ENCODE measurements around the gene FBRSL1. TPM values are rescaled to one million over a fixed set of nuclear protein-coding genes. Genes with fewer than 3 reads are reported as not detected.
"Not testable (repeated sequence)": the region's sequence is repeated elsewhere in the genome, so short reads cannot be mapped to it uniquely, and the experiment has no call there.

Gene FBRSL1
- total and polyA plus RNA-seq, 9 donors = 3.2 to 69.5 (median 32.2) TPM

GRCh38 chr12:132458846-132459641, 30.9 kb upstream of the FBRSL1 start:
- no peaks in the 10 kb centered on the region for H3K27me3 ChIP-seq
- intact Hi-C loops (cut with DNase I) = no loop called here
- no peaks in the 10 kb centered on the region for H3K9me3 ChIP-seq
- H3K36me3 ChIP-seq = no peaks in the 10 kb centered on the region
- no peak overlapping the region for H3K27ac ChIP-seq
- no peaks in the 10 kb centered on the region for H3K4me1 ChIP-seq (ENCODE audit: insufficient read depth)
- H3K4me3 ChIP-seq = no peak overlapping the region
- 34 to 46% (median 46%) methylated on average over 28 of the region's 28 CpGs for WGBS, 3 donors
- DNase-seq = peak in 1 of 5 donors; percentile 4
- TF ChIP-seq, protein P1, sequence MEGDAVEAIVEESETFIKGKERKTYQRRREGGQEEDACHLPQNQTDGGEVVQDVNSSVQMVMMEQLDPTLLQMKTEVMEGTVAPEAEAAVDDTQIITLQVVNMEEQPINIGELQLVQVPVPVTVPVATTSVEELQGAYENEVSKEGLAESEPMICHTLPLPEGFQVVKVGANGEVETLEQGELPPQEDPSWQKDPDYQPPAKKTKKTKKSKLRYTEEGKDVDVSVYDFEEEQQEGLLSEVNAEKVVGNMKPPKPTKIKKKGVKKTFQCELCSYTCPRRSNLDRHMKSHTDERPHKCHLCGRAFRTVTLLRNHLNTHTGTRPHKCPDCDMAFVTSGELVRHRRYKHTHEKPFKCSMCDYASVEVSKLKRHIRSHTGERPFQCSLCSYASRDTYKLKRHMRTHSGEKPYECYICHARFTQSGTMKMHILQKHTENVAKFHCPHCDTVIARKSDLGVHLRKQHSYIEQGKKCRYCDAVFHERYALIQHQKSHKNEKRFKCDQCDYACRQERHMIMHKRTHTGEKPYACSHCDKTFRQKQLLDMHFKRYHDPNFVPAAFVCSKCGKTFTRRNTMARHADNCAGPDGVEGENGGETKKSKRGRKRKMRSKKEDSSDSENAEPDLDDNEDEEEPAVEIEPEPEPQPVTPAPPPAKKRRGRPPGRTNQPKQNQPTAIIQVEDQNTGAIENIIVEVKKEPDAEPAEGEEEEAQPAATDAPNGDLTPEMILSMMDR (IDR thresholded peaks at IDR 0.05) = no peak
- no peak for TF ChIP-seq POLR2A (IDR thresholded peaks at IDR 0.05)
- TF ChIP-seq EP300 (IDR thresholded peaks at IDR 0.05) = no peak

- no peak overlapping the region for H3K27ac ChIP-seq
- H3K36me3 ChIP-seq = no peaks in the 10 kb centered on the region
- 78 to 83% (median 81%) methylated on average over 13 of the region's 13 CpGs for WGBS, 3 donors
- H3K4me1 ChIP-seq (ENCODE audit: insufficient read depth) = no peaks in the 10 kb centered on the region
- H3K4me3 ChIP-seq = no peak overlapping the region
- no peaks in the 10 kb centered on the region for H3K27me3 ChIP-seq
- DNase-seq = no peak
- no peak for TF ChIP-seq EP300 (IDR thresholded peaks at IDR 0.05)
- no peaks in the 10 kb centered on the region for H3K9me3 ChIP-seq
- intact Hi-C loops (cut with DNase I) = no loop called here
These were observed 29.4 kb upstream of the FBRSL1 start for GRCh38 chr12:132460571-132460970.

- intact Hi-C loops (cut with DNase I) = no loop called here
- TF ChIP-seq EP300 (IDR thresholded peaks at IDR 0.05) (no peak), POLR2A (IDR thresholded peaks at IDR 0.05) (no peak)
- TF ChIP-seq, protein P1 (IDR thresholded peaks at IDR 0.05) = no peak
- H3K36me3 ChIP-seq = no peaks in the 10 kb centered on the region
- no peak overlapping the region for H3K4me3 ChIP-seq
- no peak for DNase-seq
- WGBS, 3 donors = 75 to 77% (median 75%) methylated on average over 10 of the region's 10 CpGs
- H3K27ac ChIP-seq = no peak overlapping the region
- H3K9me3 ChIP-seq = no peaks in the 10 kb centered on the region
- no peaks in the 10 kb centered on the region for H3K4me1 ChIP-seq (ENCODE audit: insufficient read depth)
- H3K27me3 ChIP-seq = no peaks in the 10 kb centered on the region
These were observed 28.4 kb upstream of the FBRSL1 start for GRCh38 chr12:132461526-132461925.

GRCh38 chr12:132462788-132463187, 27.2 kb upstream of the FBRSL1 start:
- H3K4me3 ChIP-seq = no peak overlapping the region
- H3K9me3 ChIP-seq = no peaks in the 10 kb centered on the region
- H3K27ac ChIP-seq = no peak overlapping the region
- 81 to 90% (median 88%) methylated on average over 5 of the region's 5 CpGs for WGBS, 3 donors
- no peak for DNase-seq
- H3K27me3 ChIP-seq = no peaks in the 10 kb centered on the region
- intact Hi-C loops (cut with DNase I) = no loop called here
- TF ChIP-seq POLR2A (IDR thresholded peaks at IDR 0.05) = no peak
- TF ChIP-seq, protein P1 (IDR thresholded peaks at IDR 0.05) = no peak
- no peak for TF ChIP-seq EP300 (IDR thresholded peaks at IDR 0.05)
- H3K36me3 ChIP-seq = no peaks in the 10 kb centered on the region
- no peaks in the 10 kb centered on the region for H3K4me1 ChIP-seq (ENCODE audit: insufficient read depth)

- H3K36me3 ChIP-seq, H3K27me3 ChIP-seq, H3K4me3 ChIP-seq: not testable (repeated sequence)
These were observed 26.5 kb upstream of the FBRSL1 start for GRCh38 chr12:132463284-132463924.

GRCh38 chr12:132464304-132464703, 25.6 kb upstream of the FBRSL1 start:
- DNase-seq; H3K9me3 ChIP-seq; H3K4me3 ChIP-seq; intact Hi-C loops (cut with DNase I); H3K36me3 ChIP-seq; H3K27me3 ChIP-seq; H3K27ac ChIP-seq; H3K4me1 ChIP-seq (ENCODE audit: insufficient read depth): not testable (repeated sequence)
- 64 to 87% (median 78%) methylated on average over 5 of the region's 5 CpGs for WGBS, 3 donors

More at GRCh38 chr12:132463284-132463924, 26.5 kb upstream of the FBRSL1 start:
- intact Hi-C loops (cut with DNase I); DNase-seq; H3K27ac ChIP-seq; H3K4me1 ChIP-seq (ENCODE audit: insufficient read depth); H3K9me3 ChIP-seq: not testable (repeated sequence)

Data from ovary (tissue), 9 donors.